NT2/D1 (cell line): Measurements from ENCODE around the gene PSMD1.
"Not testable (repeated sequence)": the region's sequence is repeated elsewhere in the genome, so short reads cannot be mapped to it uniquely, and the experiment has no call there.

Experiments
- DNase-seq: peaks from one replicate; pipeline ENCODE4 v3.0.0-alpha.2; 2011; ENCODE audit warnings: low read depth, low spot score
- H3K27me3 ChIP-seq: 2 replicates; pipeline ENCODE4 v1.6.0; 2011; ENCODE audit warnings: mild to moderate bottlenecking; ENCODE audit not compliant: insufficient read length, insufficient read depth
- H3K36me3 ChIP-seq: 2 replicates; pipeline ENCODE4 v1.6.1; 2011; ENCODE audit warnings: mild to moderate bottlenecking, low read length, mixed read lengths; ENCODE audit not compliant: insufficient read depth, insufficient read length
- H3K4me1 ChIP-seq: 2 replicates; pipeline ENCODE4 v1.5.1; 2011; ENCODE audit not compliant: insufficient read depth, insufficient read length
- H3K4me3 ChIP-seq: 2 replicates; pipeline ENCODE4 v1.5.1; 2011; ENCODE audit warnings: low read depth; ENCODE audit not compliant: insufficient read length
- H3K9ac ChIP-seq: 2 replicates; pipeline ENCODE4 v1.6.0; 2011; ENCODE audit warnings: low read depth; ENCODE audit not compliant: insufficient read length
- H3K9me3 ChIP-seq: 2 replicates; pipeline ENCODE4 v1.5.1; 2011; ENCODE audit warnings: mild to moderate bottlenecking, low read length; ENCODE audit not compliant: insufficient read depth
- SUZ12 ChIP-seq: IDR thresholded peaks from 2 replicates; pipeline ENCODE4 v1.6.1; 2011; ENCODE audit not compliant: insufficient read length, insufficient read depth; ENCODE audit errors: extremely low read depth
- YY1 ChIP-seq: IDR thresholded peaks from 2 replicates; pipeline ENCODE4 v1.6.1; 2011; ENCODE audit not compliant: insufficient read length, insufficient read depth
- ZNF274 ChIP-seq: IDR thresholded peaks from 2 replicates; pipeline ENCODE4 v1.6.1; 2011; ENCODE audit warnings: mild to moderate bottlenecking, low read depth, low read length

Gene PSMD1

DNA sequence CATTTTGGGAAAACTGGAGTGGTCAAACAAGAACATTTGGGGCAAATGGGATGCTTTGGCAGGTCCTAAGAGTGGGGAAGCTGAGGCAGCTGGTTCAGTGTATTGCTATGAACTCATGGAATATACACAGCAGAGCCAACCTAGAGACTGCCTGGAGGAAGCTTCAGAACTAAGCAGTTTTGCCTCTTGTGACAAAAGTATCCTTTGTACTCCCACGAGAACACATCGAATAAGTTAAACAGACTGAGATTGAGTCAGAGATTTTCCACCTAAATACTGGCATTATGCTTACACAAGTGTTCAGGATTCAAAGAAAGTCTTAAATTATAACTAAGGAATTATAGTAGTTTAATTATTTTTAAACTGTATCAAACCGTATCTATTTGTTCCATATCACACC is 136.5 kb downstream of the PSMD1 start:
- no peak for TF ChIP-seq ZNF274
- no peak for TF ChIP-seq SUZ12
- no peak for TF ChIP-seq YY1
- H3K9me3 ChIP-seq, result peaks cover 8% of the 10 kb centered on the region; the same call in 1 of the 2 replicates
- H3K36me3 ChIP-seq, result no peaks in the 10 kb centered on the region
- H3K27me3 ChIP-seq, result no peaks in the 10 kb centered on the region
- H3K9ac ChIP-seq, result no peak overlapping the region
- H3K4me3 ChIP-seq, result no peak overlapping the region
- DNase-seq, result no peak
- peaks cover 6% of the 10 kb centered on the region for H3K4me1 ChIP-seq

DNA sequence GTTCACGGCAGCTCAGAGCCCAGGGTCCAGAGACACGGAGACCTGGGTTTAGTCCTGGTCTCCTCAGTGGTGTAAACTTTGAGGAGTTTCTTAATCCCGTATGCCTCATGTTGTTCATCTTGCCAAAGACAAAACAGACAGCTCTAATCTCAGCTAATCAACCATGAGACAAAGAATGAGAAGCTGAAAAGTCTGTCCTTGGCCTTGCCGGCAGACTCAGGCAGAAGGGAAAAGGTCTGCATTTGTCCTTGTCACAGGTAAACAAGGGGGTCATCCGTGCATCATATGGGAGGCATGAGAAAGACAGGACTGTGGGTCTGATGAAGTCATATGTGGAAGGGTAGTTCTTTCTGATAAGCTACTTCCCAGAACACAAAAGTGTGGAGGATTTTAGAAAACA is 139.9 kb downstream of the PSMD1 start:
- Histone ChIP-seq H3K4me1 (peaks cover 10% of the 10 kb centered on the region), H3K9me3 (peaks cover 8% of the 10 kb centered on the region; the same call in 1 of the 2 replicates), H3K9ac (no peak overlapping the region), H3K27me3 (no peaks in the 10 kb centered on the region), H3K4me3 (no peak overlapping the region), H3K36me3 (no peaks in the 10 kb centered on the region)
- no peak for TF ChIP-seq SUZ12
- no peak for TF ChIP-seq ZNF274
- no peak for TF ChIP-seq YY1
- no peak for DNase-seq

DNA sequence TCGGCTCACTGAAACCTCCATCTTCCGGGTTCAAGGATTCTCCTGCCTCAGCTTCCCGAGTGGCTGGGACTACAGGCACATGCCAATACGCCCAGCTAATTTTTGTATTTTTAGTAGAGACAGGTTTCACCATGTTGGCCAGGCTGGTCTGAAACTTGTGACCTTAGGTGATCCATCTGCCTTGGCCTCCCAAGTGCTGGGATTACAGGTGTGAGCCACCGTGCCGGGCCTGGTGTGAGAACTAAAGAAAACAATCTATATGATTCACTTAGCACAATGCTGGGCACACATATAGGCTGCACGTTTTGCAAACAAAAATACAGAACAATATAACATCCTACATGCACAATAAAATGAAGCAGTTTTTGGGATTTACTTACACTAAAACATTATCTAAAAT is 140.5 kb downstream of the PSMD1 start:
- not testable (repeated sequence) for H3K9ac ChIP-seq, DNase-seq, H3K4me3 ChIP-seq, H3K9me3 ChIP-seq, H3K27me3 ChIP-seq, H3K36me3 ChIP-seq
- peaks cover 10% of the 10 kb centered on the region for H3K4me1 ChIP-seq

DNA sequence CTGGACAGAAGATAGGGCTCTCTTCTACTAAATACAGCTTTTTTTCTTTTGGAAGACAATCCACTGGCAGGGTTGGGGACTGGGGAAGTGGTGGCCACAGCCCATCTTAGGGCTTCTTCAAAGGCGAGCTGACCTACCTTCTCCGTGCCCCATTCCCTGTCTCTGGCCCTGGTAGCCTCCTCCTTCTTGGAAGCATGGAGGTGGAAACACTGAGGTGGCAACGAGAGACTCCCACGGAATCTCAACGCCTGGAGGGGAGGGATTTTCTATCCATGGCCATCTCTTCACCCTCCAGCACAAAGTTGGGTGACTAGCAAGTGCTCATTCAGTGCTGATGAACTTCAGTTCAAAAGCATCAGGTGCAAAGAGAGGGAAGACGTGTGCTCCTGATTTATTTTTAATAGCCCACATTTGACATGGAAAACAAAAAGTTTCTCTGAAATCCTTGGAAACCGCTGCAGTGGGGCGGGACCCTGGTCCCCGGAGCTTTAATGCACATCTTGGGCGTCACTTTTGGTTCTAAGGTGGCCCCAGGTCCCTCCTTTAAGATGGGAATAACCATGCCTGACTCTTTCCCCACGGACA is 141.1 kb downstream of the PSMD1 start:
- peaks cover 5% of the 10 kb centered on the region for H3K36me3 ChIP-seq
- peaks cover 8% of the 10 kb centered on the region for H3K4me1 ChIP-seq
- DNase-seq, result no peak
- no peaks in the 10 kb centered on the region for H3K27me3 ChIP-seq
- peak overlapping the region; percentile 89 for H3K4me3 ChIP-seq
- H3K9me3 ChIP-seq, result peaks cover 14% of the 10 kb centered on the region
- peak overlapping the region; percentile 86 for H3K9ac ChIP-seq
- TF ChIP-seq SUZ12 (no peak), ZNF274 (no peak), YY1 (no peak)

DNA sequence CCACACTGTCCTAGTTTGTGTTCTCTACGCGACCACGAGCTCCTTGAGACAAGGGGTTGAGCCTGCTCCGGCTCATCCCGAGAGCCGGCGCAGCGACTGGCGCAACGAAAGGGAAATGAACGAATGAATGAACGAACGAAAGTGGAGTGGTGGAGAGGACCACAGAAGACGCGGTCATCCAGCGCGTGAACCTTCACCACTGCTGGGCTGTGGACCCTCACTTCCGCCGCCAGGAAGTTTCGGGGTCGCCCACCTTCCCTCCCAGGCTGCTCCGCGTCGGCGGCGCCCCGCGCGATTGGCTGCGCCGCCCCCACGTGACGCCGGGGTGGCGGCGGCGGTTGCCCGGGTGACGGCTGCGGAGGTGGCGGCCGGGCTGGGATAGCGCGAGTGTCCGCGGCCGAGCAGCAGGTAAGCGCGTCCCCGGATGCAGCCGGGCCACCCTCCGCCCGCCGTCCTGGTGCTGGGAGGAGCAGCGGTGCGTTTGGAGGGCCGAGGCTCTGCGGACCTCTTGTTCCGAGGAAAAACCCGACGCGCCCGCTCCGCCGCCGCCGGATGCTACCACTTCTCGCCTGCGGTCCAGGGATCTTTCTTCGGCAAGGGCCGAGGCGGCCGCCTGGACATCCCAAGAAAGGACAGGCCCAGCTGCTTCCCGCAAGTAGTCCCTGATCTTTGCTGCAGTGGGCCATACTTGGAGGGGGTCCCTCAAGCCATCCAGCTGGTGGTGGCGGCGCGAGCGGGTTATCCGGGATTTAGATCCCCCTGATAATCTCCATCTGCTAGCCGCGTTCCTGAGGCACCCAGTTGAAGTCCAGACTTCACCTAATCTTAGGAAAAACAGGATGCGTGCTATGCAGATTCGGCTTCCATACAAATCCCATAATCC is 141.9 kb downstream of the PSMD1 start, which contains the start of gene ARMC9:
Gene ARMC9, plus strand, starts transcription at position 341 of the 883 bp plus-strand sequence. CDS start 7,608 bp downstream, outside the sequence.
- Histone ChIP-seq H3K4me3 (peak within 1 kb of the TSS; percentile 89), H3K9me3 (peaks cover 21% of the 10 kb centered on the region), H3K4me1 (peaks cover 8% of the 10 kb centered on the region), H3K27me3 (no peaks in the 10 kb centered on the region), H3K36me3 (peaks cover 12% of the 10 kb centered on the region), H3K9ac (peak within 1 kb of the TSS; percentile 90)
- no peak for TF ChIP-seq SUZ12
- TF ChIP-seq YY1, result no peak
- no peak for TF ChIP-seq ZNF274
- peak; percentile 70 for DNase-seq

DNA sequence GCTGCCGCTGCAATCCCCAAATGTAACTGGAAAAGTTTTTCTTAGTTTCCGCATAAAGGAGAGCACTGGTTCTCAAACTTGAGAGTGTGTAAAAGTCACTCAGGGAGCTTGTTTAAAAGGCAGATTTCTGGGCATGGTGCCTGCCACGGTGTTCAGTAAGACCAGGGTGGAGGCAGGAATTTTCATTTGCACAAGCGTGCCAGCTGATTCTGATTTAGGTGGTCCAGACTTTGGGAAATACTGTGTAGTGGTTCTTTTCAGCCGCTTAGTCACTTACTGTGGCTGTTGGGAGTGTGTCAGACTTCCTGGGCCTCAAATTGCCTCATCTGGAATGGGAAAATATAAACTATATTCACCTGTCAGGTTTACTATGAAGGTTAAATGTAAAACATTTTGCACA is 142.6 kb downstream of the PSMD1 start:
- Histone ChIP-seq H3K27me3 (no peaks in the 10 kb centered on the region), H3K36me3 (peaks cover 12% of the 10 kb centered on the region), H3K9ac (peak overlapping the region; percentile 90), H3K4me3 (peak overlapping the region; percentile 89), H3K4me1 (peaks cover 8% of the 10 kb centered on the region), H3K9me3 (peaks cover 21% of the 10 kb centered on the region)
- no peak for DNase-seq
- TF ChIP-seq YY1 (no peak), SUZ12 (no peak), ZNF274 (no peak)

DNA sequence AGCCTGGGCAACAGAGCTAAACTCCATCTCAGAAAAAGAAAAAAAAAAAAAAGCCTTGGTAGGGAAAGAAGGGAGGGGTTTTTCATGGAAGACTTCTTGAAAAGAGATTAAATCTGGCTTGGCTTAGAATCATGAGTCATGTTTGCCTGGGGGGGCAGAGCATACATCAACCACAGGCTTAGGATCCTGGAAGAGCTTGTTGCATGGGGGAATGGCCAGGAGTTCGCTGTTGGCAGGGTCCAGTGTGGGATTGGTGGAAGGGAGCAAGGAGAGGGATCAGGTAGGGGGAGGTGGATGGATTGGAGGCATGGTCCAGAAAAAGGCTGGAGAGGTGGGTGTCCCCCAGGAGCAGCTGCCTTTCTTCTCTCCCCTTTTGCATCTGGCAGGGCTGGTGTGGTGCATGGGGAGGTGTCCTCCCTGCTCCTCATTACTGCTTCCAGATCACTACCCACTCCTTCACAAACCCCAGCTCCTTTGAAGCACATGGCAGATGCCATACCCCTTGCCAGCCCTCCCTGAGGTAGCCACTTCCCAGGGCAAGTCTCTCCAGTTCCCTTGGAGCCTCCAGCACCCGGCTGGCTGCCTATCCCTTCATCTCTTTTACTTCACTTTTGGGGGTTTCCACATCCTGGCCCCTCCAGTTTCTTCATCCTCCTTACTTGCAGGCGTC is 144.3 kb downstream of the PSMD1 start:
- H3K36me3 ChIP-seq, result peaks cover 24% of the 10 kb centered on the region
- no peak overlapping the region for H3K4me3 ChIP-seq
- peaks cover 8% of the 10 kb centered on the region for H3K4me1 ChIP-seq
- TF ChIP-seq ZNF274, result no peak
- no peak for TF ChIP-seq YY1
- H3K9me3 ChIP-seq, result peaks cover 21% of the 10 kb centered on the region
- DNase-seq, result no peak
- H3K9ac ChIP-seq, result no peak overlapping the region
- H3K27me3 ChIP-seq, result no peaks in the 10 kb centered on the region
